Skin epidermis (tissue), 12 donors: ENCODE data around the gene SF3A1.

Source experiments
- H3K27ac ChIP-seq, 21 experiments: fragments of 200-600 bp; sonication (generic) in 11 of 21; one replicate each; pipeline ENCODE4 v1.5.0; 2020; ENCODE audit warnings: mild to moderate bottlenecking in 3 of 21, inconsistent platforms in 2 of 21, moderate library complexity in 2 of 21
- H3K4me3 ChIP-seq, 7 experiments: fragments of 200-600 bp; sonication (generic) in 2 of 7; one replicate each; pipeline ENCODE4 v1.5.0; 2020; ENCODE audit warnings: inconsistent platforms in 2 of 7, mild to moderate bottlenecking in 2 of 7, moderate library complexity in 1 of 7

The SF3A1 gene

DNA sequence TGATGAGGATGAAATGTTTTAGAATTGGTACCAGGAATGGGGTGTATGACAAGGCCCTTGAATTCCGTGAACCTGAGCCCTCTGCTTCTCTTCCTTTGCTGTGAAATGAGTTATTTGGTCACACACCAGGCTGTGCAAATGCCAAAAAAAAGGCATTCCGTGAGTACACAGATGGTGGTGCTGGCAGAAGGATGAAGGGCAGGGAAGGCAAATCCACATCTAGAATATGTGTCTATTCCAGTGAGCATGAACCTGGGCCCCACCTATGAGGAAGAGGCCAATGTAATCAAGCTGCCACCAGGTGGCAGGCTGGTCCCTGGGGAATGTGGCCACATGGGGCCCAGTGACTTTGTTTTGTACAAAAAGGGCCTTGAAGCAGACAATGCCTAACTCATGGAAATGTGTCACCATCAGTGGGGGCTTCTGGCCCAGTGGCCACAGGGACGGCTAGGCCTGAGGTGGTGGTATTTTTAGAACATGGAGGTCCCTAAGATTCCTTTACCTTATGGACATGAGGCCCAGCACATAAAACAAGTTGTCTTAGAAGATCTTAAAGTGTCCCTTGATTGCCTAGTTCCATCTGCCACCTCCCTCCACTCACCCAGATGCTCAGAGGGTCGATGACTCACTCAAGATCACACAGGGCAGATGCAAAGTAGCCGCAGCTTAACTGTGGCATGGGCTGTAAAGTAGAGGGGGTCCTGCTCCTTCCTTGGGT, 34.4 kb upstream of the SF3A1 start:
- Histone ChIP-seq H3K4me3 (no peak overlapping the region), H3K27ac (no peak overlapping the region)

GRCh38 chr22:30386960-30387827, 30.5 kb upstream of the SF3A1 start, which contains the start of gene RNF215:
RNF215 (minus strand) TSS chr22:30387411; CDS start chr22:30387313, 98 bp downstream.
- peak within 1 kb of the TSS in 18 of 21 experiments; percentile 20 to 84 (median 68) for H3K27ac ChIP-seq
- H3K4me3 ChIP-seq: peak within 1 kb of the TSS; percentile 35 to 58 (median 46)

- peak overlapping the region in 18 of 21 experiments; percentile 20 to 84 (median 68) for H3K27ac ChIP-seq
- peak overlapping the region; percentile 35 to 58 (median 46) for H3K4me3 ChIP-seq
These were observed 29.9 kb upstream of the SF3A1 start for GRCh38 chr22:30386608-30386959.

GRCh38 chr22:30385942-30386341, 29.2 kb upstream of the SF3A1 start:
- H3K4me3 ChIP-seq: no peak overlapping the region
- H3K27ac ChIP-seq: peak overlapping the region in 2 of 21 experiments; percentile 83 to 84

DNA sequence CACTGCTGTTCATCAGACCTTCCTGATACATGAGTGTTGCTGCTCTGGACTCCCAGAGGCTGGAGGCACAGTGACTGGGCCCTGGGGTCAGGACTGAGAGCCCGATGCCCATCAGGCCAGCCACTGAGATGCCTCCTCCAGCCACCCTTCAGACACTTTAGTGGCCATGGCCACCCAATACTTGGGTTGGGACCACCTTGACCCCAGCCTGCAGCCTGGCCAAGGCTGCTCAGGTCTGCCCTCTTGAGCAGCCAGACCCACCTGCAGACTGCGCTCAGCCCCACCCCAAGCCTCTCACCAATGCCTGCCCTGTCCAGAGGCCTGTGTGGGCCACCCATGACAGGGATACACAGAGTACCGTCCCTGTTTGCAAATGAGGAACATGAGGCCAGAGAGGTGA, 26.4 kb upstream of the SF3A1 start:
- Histone ChIP-seq H3K27ac (no peak overlapping the region), H3K4me3 (no peak overlapping the region)

GRCh38 chr22:30382340-30382739, 25.6 kb upstream of the SF3A1 start:
- Histone ChIP-seq H3K4me3 (no peak overlapping the region), H3K27ac (no peak overlapping the region)

DNA sequence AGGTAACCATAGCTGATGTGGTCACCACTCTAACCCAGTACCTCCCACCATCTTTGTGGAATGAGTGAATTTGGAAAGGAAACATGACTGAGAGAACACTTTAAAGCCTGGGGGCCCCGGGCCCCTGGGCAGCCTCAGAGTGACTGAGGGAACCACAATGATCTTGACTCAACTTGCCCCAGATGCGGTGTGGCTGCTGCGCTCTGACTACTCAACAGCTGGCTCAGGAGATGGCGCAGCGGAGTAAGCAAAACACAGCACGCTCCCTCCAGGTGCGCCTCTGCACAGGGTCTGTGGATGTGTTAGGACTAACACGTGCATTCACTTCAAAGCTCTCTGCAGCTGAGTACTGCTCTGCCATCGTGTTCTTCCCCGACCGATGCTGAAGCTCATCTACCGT, 24.6 kb upstream of the SF3A1 start:
- no peak overlapping the region for H3K4me3 ChIP-seq
- no peak overlapping the region for H3K27ac ChIP-seq

- Histone ChIP-seq H3K4me3 (no peak overlapping the region), H3K27ac (no peak overlapping the region)
These were observed 23.3 kb upstream of the SF3A1 start for GRCh38 chr22:30380011-30380410.

- H3K27ac ChIP-seq: no peak overlapping the region
- no peak overlapping the region for H3K4me3 ChIP-seq
These were observed 18.7 kb upstream of the SF3A1 start for GRCh38 chr22:30375312-30375849.

GRCh38 chr22:30373331-30374325, 16.9 kb upstream of the SF3A1 start:
- H3K27ac ChIP-seq: peak overlapping the region in 1 of 21 experiments; percentile 39
- no peak overlapping the region for H3K4me3 ChIP-seq

DNA sequence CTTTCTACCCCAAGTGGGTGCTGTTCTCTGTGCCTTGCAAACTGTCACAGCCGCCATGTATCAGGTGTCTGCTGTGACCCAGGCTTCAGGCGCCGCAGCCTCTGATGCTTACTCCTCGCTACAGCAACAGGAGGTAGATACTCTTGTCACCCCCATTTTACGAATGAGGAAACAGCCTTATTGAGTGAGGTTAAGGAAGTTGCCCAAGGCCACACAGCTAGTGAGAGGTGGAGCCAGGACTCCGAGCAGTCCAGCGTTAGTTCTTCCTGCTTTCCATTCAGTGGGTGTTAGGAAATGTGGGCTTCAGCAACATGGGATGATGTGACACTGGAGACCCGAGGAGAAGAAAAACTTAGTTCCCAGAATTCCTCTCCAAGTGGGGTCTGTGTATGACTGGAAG, 16.2 kb upstream of the SF3A1 start:
- Histone ChIP-seq H3K4me3 (no peak overlapping the region), H3K27ac (peak overlapping the region in 1 of 21 experiments; percentile 39)

DNA sequence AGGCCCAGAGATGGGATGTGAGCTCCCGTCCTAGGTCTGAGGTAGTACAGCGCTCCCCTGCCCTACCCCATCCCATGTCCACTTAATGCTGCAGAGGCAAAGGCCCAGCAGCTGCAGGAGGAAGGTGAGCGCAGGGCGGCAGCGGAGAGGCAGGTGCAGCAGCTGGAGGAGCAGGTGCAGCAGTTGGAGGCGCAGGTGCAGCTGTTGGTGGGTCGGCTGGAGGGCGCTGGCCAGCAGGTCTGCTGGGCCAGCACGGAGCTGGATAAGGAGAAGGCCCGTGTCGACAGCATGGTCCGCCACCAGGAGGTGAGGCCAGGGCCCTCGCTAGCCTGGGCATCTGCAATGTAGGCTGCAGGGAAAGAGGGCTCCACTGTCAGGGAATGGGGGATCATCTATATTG, 15.3 kb upstream of the SF3A1 start:
- H3K27ac ChIP-seq: no peak overlapping the region
- no peak overlapping the region for H3K4me3 ChIP-seq

- H3K4me3 ChIP-seq: no peak overlapping the region
These were observed 14.6 kb upstream of the SF3A1 start for GRCh38 chr22:30371321-30371720.

GRCh38 chr22:30370641-30371230, 14.0 kb upstream of the SF3A1 start:
- H3K4me3 ChIP-seq: no peak overlapping the region
- H3K27ac ChIP-seq: no peak overlapping the region

More at GRCh38 chr22:30371321-30371720, 14.6 kb upstream of the SF3A1 start:
- no peak overlapping the region for H3K27ac ChIP-seq

DNA sequence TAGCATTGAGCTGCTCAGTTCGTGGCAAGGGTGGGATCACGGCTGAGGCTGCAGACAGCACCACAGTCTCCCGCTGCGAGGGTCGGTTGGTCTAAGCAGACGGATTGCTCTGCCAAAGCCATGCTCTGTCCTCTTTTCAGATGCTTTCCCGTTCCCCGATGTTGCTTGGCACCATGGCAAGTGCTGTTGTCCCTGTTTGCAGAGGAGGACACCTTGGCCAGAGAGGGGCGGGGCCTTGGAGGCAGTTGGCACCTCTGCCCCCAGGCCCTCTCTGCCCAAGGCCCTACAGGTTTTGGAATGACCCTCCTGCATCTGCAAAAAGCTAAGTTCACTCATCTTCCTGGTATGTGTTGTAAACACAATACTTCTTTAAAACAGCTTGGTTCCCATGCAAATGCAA, 11.7 kb upstream of the SF3A1 start:
- no peak overlapping the region for H3K27ac ChIP-seq
- H3K4me3 ChIP-seq: no peak overlapping the region

GRCh38 chr22:30365891-30366290, 9.2 kb upstream of the SF3A1 start:
- no peak overlapping the region for H3K27ac ChIP-seq
- H3K4me3 ChIP-seq: no peak overlapping the region

GRCh38 chr22:30362651-30363281, 6.1 kb upstream of the SF3A1 start:
- Histone ChIP-seq H3K27ac (no peak overlapping the region), H3K4me3 (no peak overlapping the region)

DNA sequence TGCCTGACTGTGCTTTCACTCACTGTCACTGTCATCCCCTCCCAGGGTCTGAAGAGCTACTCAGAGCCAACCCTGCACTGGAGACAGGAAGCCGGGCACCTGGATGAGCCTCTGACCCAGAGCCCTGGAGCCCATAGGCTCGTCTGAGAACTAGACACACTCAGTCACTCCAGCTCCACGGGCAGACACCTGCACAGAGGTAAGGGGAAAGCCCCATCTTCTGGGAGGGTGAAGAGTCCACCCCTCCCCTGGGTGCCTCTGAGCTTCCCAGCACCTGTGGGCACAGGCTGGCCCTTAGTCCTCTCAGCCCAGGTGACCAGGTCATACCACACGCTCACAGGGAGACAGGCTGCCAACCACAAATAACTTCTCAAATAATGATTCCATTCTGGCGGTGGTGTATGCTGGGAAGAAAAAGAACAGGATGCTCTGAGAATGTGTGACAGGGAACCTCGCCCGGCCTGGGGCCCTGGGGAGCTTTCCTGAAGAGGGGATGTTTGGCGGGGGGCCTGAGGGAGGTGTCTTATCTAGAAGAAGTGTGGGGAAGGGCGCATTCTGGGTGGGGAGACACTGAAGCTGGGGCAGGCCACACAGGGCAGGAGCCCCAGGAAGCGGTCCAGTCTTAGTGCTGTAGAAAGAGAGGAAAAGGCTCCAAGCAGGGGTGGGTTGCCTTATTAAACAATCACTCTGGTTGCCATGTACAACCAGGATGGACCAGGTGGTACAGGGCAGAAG, 5.4 kb upstream of the SF3A1 start:
- Histone ChIP-seq H3K27ac (no peak overlapping the region), H3K4me3 (no peak overlapping the region)
